ENCODE measurements around the gene OBSCN. TPM values are rescaled to one million over a fixed set of nuclear protein-coding genes. Genes with fewer than 3 reads are reported as not detected.

OBSCN gene
- total RNA-seq, 1 donor from 2014 or later, result 316 TPM

GRCh38 chr1:228398741-228399461 lies 191.1 kb downstream of the OBSCN start:
- H3K27ac ChIP-seq (replicated peaks), result no peak overlapping the region
- DNase-seq, result no peak
- H3K4me3 ChIP-seq, result no peak overlapping the region
- H3K36me3 ChIP-seq, result peaks cover 73% of the 10 kb centered on the region
- H3K27me3 ChIP-seq (ENCODE audit: low read depth), result no peaks in the 10 kb centered on the region
- H3K9me3 ChIP-seq (replicated peaks), result no peaks in the 10 kb centered on the region
- H3K4me1 ChIP-seq, result peaks cover 14% of the 10 kb centered on the region
- TF ChIP-seq CTCF (IDR thresholded peaks at IDR 0.05; ENCODE audit: borderline replicate concordance), result no peak
- intact Hi-C loops (cut with micrococcal nuclease), result no loop called here

- H3K36me3 ChIP-seq, result peaks cover 65% of the 10 kb centered on the region
- no peaks in the 10 kb centered on the region for H3K27me3 ChIP-seq (ENCODE audit: low read depth)
- intact Hi-C loops (cut with micrococcal nuclease), result no loop called here
- no peak for TF ChIP-seq CTCF (IDR thresholded peaks at IDR 0.05; ENCODE audit: borderline replicate concordance)
- H3K4me3 ChIP-seq, result no peak overlapping the region
- peaks cover 16% of the 10 kb centered on the region for H3K4me1 ChIP-seq
- DNase-seq, result no peak
- no peaks in the 10 kb centered on the region for H3K9me3 ChIP-seq (replicated peaks)
- H3K27ac ChIP-seq (replicated peaks), result no peak overlapping the region
These were observed 191.8 kb downstream of the OBSCN start for GRCh38 chr1:228399531-228400236.

- intact Hi-C loops (cut with micrococcal nuclease), result no loop called here
- DNase-seq, result no peak
- Histone ChIP-seq H3K9me3 (replicated peaks) (no peaks in the 10 kb centered on the region), H3K36me3 (peaks cover 60% of the 10 kb centered on the region), H3K4me3 (no peak overlapping the region), H3K27me3 (ENCODE audit: low read depth) (no peaks in the 10 kb centered on the region), H3K4me1 (peaks cover 22% of the 10 kb centered on the region), H3K27ac (replicated peaks) (no peak overlapping the region)
- no peak for TF ChIP-seq CTCF (IDR thresholded peaks at IDR 0.05; ENCODE audit: borderline replicate concordance)
These were observed 192.4 kb downstream of the OBSCN start for GRCh38 chr1:228400237-228400651.

- Histone ChIP-seq H3K9me3 (replicated peaks) (no peaks in the 10 kb centered on the region), H3K27ac (replicated peaks) (no peak overlapping the region), H3K4me1 (peaks cover 28% of the 10 kb centered on the region), H3K27me3 (ENCODE audit: low read depth) (no peaks in the 10 kb centered on the region), H3K4me3 (no peak overlapping the region), H3K36me3 (peaks cover 54% of the 10 kb centered on the region)
- no peak for TF ChIP-seq CTCF (IDR thresholded peaks at IDR 0.05; ENCODE audit: borderline replicate concordance)
- DNase-seq, result no peak
- intact Hi-C loops (cut with micrococcal nuclease), result no loop called here
These were observed 193.0 kb downstream of the OBSCN start for GRCh38 chr1:228400692-228401454.

- Histone ChIP-seq H3K4me1 (peaks cover 36% of the 10 kb centered on the region), H3K27me3 (ENCODE audit: low read depth) (no peaks in the 10 kb centered on the region), H3K4me3 (no peak overlapping the region), H3K9me3 (replicated peaks) (no peaks in the 10 kb centered on the region), H3K27ac (replicated peaks) (no peak overlapping the region), H3K36me3 (peaks cover 43% of the 10 kb centered on the region)
- intact Hi-C loops (cut with micrococcal nuclease), result no loop called here
- no peak for DNase-seq
- TF ChIP-seq CTCF (IDR thresholded peaks at IDR 0.05; ENCODE audit: borderline replicate concordance), result no peak
These were observed 194.2 kb downstream of the OBSCN start for GRCh38 chr1:228401782-228402640.

All from left ventricle myocardium inferior (tissue), 1 donor.